ENCODE data around the gene TREML1.
"Not testable (repeated sequence)": the region's sequence is repeated elsewhere in the genome, so short reads cannot be mapped to it uniquely, and the experiment has no call there.

TREML1 gene

GRCh38 chr6:41122918-41123317 lies 31.2 kb downstream of the TREML1 start:
- no peak for DNase-seq (ENCODE audit: low read depth)

GRCh38 chr6:41122373-41122772 lies 31.8 kb downstream of the TREML1 start:
- DNase-seq (ENCODE audit: low read depth), result no peak
- TF ChIP-seq CTCF (IDR thresholded peaks at IDR 0.05; ENCODE audit: control insufficient read depth, extremely low read depth, insufficient read depth), result no peak
- H3K4me3 ChIP-seq (ENCODE audit: low read depth, low read length), result no peak overlapping the region

More at GRCh38 chr6:41122918-41123317, 31.2 kb downstream of the TREML1 start:
- no peak for TF ChIP-seq CTCF (IDR thresholded peaks at IDR 0.05; ENCODE audit: control insufficient read depth, extremely low read depth, insufficient read depth)
- H3K4me3 ChIP-seq (ENCODE audit: low read depth, low read length), result no peak overlapping the region

- H3K4me3 ChIP-seq (ENCODE audit: low read depth, low read length), result no peak overlapping the region
- TF ChIP-seq CTCF (IDR thresholded peaks at IDR 0.05; ENCODE audit: control insufficient read depth, extremely low read depth, insufficient read depth), result no peak
- no peak for DNase-seq (ENCODE audit: low read depth)
Measured at GRCh38 chr6:41120058-41120457, 34.1 kb downstream of the TREML1 start.

- no peak for TF ChIP-seq CTCF (IDR thresholded peaks at IDR 0.05; ENCODE audit: control insufficient read depth, extremely low read depth, insufficient read depth)
- H3K4me3 ChIP-seq (ENCODE audit: low read depth, low read length), result no peak overlapping the region
- no peak for DNase-seq (ENCODE audit: low read depth)
Measured at GRCh38 chr6:41119508-41119907, 34.6 kb downstream of the TREML1 start.

- DNase-seq (ENCODE audit: low read depth); H3K4me3 ChIP-seq (ENCODE audit: low read depth, low read length): not testable (repeated sequence)
Measured at GRCh38 chr6:41115027-41115426, 39.1 kb downstream of the TREML1 start.

- DNase-seq (ENCODE audit: low read depth), result no peak
- H3K4me3 ChIP-seq (ENCODE audit: low read depth, low read length), result no peak overlapping the region
- no peak for TF ChIP-seq CTCF (IDR thresholded peaks at IDR 0.05; ENCODE audit: control insufficient read depth, extremely low read depth, insufficient read depth)
Measured at GRCh38 chr6:41111017-41111416, 43.1 kb downstream of the TREML1 start.

GRCh38 chr6:41103847-41104246 lies 50.3 kb downstream of the TREML1 start:
- TF ChIP-seq CTCF (IDR thresholded peaks at IDR 0.05; ENCODE audit: control insufficient read depth, extremely low read depth, insufficient read depth), result no peak
- DNase-seq (ENCODE audit: low read depth), result no peak
- H3K4me3 ChIP-seq (ENCODE audit: low read depth, low read length), result no peak overlapping the region

Data from LNCaP clone FGC (cell line).